Panc1 (cell line): ENCODE data around the gene MOV10. TPM values are rescaled to one million over a fixed set of nuclear protein-coding genes. Genes with fewer than 3 reads are reported as not detected.

Experiments used
- ATAC-seq: fragments of 200-7000 bp; cut with Tn5 transposase; 2 replicates; pipeline ENCODE4 v1.9.1; 2020; ENCODE audit warnings: mild to moderate bottlenecking, moderate library complexity
- BruUV-seq: library from RNA; stranded (reverse); fragments of 400-500 nt; replicated peaks from 2 replicates; lab custom pipeline; 2021; lab: Mats Ljungman, UMichigan
- CTCF ChIA-PET: fragments of 300-600 bp; sonication (Branson Sonifier 250); formaldehyde crosslinking; loops from one replicate; lab custom pipeline; 2022; ENCODE audit warnings: antibody characterized with exemption; lab: Charles Lee
- POLR2A ChIA-PET: fragments of 300-600 bp; sonication (Branson Sonifier 250); formaldehyde crosslinking; loops from one replicate; lab custom pipeline; 2022; ENCODE audit warnings: antibody characterized with exemption; lab: Charles Lee
- DNase-seq: peaks from one replicate; pipeline ENCODE4 v3.0.0-alpha.2; 2010; ENCODE audit warnings: low read depth, low spot score
- H3K27ac ChIP-seq: 2 replicates; pipeline ENCODE4 v1.5.1; 2011; ENCODE audit warnings: mild to moderate bottlenecking, low read length, inconsistent platforms
- H3K27me3 ChIP-seq: fragments of 200-500 bp; sonication (Bioruptor generic); 2 replicates; pipeline ENCODE4 v1.6.0; 2014; ENCODE audit warnings: low read length, inconsistent platforms; ENCODE audit not compliant: control insufficient read depth, insufficient read depth
- H3K36me3 ChIP-seq: fragments of 200-500 bp; sonication (Bioruptor generic); 2 replicates; pipeline ENCODE4 v1.5.1; 2014; ENCODE audit warnings: inconsistent platforms, mild to moderate bottlenecking, low read length, moderate library complexity; ENCODE audit not compliant: control insufficient read depth, insufficient read depth
- H3K4me1 ChIP-seq: 2 replicates; pipeline ENCODE4 v1.5.1; 2011; ENCODE audit warnings: inconsistent platforms, mild to moderate bottlenecking, low read length, moderate library complexity; ENCODE audit not compliant: control insufficient read depth, insufficient read depth
- H3K4me3 ChIP-seq, 2 experiments: 2 replicates each; pipeline ENCODE4 v1.5.1; 2011 to 2012; ENCODE audit warnings: low read depth in 2 of 2, low read length in 2 of 2, mild to moderate bottlenecking in 2 of 2, inconsistent platforms in 1 of 2, moderate library complexity in 1 of 2
- H3K9me3 ChIP-seq: fragments of 200-500 bp; sonication (Bioruptor generic); 2 replicates; pipeline ENCODE4 v1.5.1; 2014; ENCODE audit warnings: low read depth, mild to moderate bottlenecking, inconsistent platforms, low read length, moderate library complexity; ENCODE audit not compliant: control insufficient read depth, insufficient read depth
- POLR2AphosphoS5 ChIP-seq: IDR thresholded peaks from 2 replicates; pipeline ENCODE4 v1.6.1; 2012; ENCODE audit warnings: mild to moderate bottlenecking, low read depth, low read length, moderate library complexity
- SIN3A ChIP-seq: IDR thresholded peaks from 2 replicates; pipeline ENCODE4 v1.6.1; 2012; ENCODE audit warnings: low read depth, mild to moderate bottlenecking, low read length, moderate library complexity, borderline replicate concordance; ENCODE audit not compliant: insufficient read depth
- TCF7L2 ChIP-seq: IDR thresholded peaks from 2 replicates; pipeline ENCODE4 v1.6.1; 2011; ENCODE audit warnings: mild to moderate bottlenecking, low read depth, low read length, inconsistent platforms
- in situ Hi-C: cut with HindIII; loops from 2 replicates; pipeline ENCODE4 v1.10.0; 2016; ENCODE audit warnings: low sequenced_read_pairs, low pct_unique_long_range_greater_than_20kb
- intact Hi-C: fragments of 100-400 bp; cut with micrococcal nuclease; formaldehyde crosslinking; loops from one replicate; pipeline ENCODE4 v1.10.0; 2022; ENCODE audit not compliant: unreplicated experiment
- total RNA-seq: library from RNA; stranded (reverse); gene quantifications from one replicate; pipeline ENCODE4 v1.2.1, GENCODE V29; 2021; ENCODE audit not compliant: unreplicated experiment
- TF ChIP-seq, protein P1 (sequence below): fragments of 450-650 bp; IDR thresholded peaks from 2 replicates; pipeline ENCODE4 v1.5.1; 2017; ENCODE audit warnings: mild to moderate bottlenecking
- TF ChIP-seq, protein P2 (sequence below), 2 experiments: IDR thresholded peaks; 2 replicates each; pipeline ENCODE4 v1.6.1; 2011 to 2012; ENCODE audit warnings: low read depth in 2 of 2, control low read depth in 1 of 2, low read length in 1 of 2, mild to moderate bottlenecking in 1 of 2, moderate library complexity in 1 of 2; ENCODE audit not compliant: insufficient read depth in 1 of 2

The MOV10 gene
- total RNA-seq, 1 experiment from 2014 or later, result 106 TPM

DNA sequence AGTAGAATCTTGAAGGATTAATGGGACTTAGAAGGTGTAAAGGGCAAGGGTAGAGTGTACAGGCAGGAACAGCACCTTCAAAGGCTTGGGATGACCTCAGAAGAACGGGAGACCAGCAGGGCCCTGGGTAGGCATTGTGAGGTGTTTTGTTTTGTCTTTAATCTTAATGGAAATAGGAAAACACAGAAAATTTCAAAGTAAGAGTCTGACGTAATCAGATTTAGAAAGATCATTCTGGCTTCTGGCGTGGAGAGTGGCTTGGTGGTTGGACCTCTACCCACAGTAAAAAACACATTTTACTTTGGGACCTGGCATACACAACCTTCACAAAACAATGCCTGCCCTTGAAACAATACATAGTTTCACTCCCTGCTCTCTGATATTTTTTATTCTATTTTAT is 4.1 kb downstream of the MOV10 start:
- TF ChIP-seq, protein P1, sequence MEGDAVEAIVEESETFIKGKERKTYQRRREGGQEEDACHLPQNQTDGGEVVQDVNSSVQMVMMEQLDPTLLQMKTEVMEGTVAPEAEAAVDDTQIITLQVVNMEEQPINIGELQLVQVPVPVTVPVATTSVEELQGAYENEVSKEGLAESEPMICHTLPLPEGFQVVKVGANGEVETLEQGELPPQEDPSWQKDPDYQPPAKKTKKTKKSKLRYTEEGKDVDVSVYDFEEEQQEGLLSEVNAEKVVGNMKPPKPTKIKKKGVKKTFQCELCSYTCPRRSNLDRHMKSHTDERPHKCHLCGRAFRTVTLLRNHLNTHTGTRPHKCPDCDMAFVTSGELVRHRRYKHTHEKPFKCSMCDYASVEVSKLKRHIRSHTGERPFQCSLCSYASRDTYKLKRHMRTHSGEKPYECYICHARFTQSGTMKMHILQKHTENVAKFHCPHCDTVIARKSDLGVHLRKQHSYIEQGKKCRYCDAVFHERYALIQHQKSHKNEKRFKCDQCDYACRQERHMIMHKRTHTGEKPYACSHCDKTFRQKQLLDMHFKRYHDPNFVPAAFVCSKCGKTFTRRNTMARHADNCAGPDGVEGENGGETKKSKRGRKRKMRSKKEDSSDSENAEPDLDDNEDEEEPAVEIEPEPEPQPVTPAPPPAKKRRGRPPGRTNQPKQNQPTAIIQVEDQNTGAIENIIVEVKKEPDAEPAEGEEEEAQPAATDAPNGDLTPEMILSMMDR, result no peak
- TF ChIP-seq POLR2AphosphoS5 (no peak), TCF7L2 (no peak), SIN3A (no peak)
- TF ChIP-seq, protein P2, sequence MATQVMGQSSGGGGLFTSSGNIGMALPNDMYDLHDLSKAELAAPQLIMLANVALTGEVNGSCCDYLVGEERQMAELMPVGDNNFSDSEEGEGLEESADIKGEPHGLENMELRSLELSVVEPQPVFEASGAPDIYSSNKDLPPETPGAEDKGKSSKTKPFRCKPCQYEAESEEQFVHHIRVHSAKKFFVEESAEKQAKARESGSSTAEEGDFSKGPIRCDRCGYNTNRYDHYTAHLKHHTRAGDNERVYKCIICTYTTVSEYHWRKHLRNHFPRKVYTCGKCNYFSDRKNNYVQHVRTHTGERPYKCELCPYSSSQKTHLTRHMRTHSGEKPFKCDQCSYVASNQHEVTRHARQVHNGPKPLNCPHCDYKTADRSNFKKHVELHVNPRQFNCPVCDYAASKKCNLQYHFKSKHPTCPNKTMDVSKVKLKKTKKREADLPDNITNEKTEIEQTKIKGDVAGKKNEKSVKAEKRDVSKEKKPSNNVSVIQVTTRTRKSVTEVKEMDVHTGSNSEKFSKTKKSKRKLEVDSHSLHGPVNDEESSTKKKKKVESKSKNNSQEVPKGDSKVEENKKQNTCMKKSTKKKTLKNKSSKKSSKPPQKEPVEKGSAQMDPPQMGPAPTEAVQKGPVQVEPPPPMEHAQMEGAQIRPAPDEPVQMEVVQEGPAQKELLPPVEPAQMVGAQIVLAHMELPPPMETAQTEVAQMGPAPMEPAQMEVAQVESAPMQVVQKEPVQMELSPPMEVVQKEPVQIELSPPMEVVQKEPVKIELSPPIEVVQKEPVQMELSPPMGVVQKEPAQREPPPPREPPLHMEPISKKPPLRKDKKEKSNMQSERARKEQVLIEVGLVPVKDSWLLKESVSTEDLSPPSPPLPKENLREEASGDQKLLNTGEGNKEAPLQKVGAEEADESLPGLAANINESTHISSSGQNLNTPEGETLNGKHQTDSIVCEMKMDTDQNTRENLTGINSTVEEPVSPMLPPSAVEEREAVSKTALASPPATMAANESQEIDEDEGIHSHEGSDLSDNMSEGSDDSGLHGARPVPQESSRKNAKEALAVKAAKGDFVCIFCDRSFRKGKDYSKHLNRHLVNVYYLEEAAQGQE (IDR thresholded peaks at IDR 0.05; ENCODE audit: insufficient read depth in 1 of 2, low read depth in 2 of 2, low read length in 1 of 2), result no peak
- H3K27ac ChIP-seq, result no peak overlapping the region
- DNase-seq, result no peak
- no peak overlapping the region for H3K4me3 ChIP-seq
- no peaks in the 10 kb centered on the region for H3K9me3 ChIP-seq
- H3K36me3 ChIP-seq, result no peaks in the 10 kb centered on the region; the same call in 1 of the 2 replicates
- ChIA-PET POLR2A (no interaction called here), CTCF (no interaction called here)
- peaks cover 12% of the 10 kb centered on the region for H3K4me1 ChIP-seq
- H3K27me3 ChIP-seq, result no peaks in the 10 kb centered on the region
- ATAC-seq, result no peak
- BruUV-seq, result no TSS peak
- intact Hi-C loops, result no loop called here
- in situ Hi-C loops, result no loop called here

DNA sequence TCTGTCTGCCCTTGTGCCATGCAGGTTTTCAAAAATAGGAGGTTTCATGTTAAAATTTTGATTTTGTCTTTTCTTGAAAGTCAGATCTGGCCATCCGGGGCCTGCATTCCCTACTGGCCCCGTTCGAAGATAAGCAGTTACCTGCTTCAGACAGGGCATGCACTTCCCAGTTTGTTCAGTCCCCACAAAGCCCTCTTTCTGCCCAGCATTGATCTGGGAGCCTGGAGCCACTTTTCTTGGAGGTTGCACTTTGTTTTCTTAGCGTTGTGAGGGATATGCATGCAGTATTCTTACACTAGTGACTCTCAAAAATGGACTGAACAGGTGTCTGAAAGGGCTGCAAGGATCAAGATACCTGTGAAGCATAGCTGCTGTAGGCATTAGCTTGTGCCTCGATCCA is 11.5 kb downstream of the MOV10 start:
- DNase-seq (no peak), ATAC-seq (no peak)
- Histone ChIP-seq H3K4me3 (no peak overlapping the region), H3K27ac (no peak overlapping the region), H3K4me1 (no peaks in the 10 kb centered on the region), H3K36me3 (no peaks in the 10 kb centered on the region; the same call in 1 of the 2 replicates), H3K9me3 (no peaks in the 10 kb centered on the region), H3K27me3 (no peaks in the 10 kb centered on the region)
- intact Hi-C loops (no loop called here), in situ Hi-C loops (no loop called here)
- TF ChIP-seq, protein P2 (IDR thresholded peaks at IDR 0.05; ENCODE audit: insufficient read depth in 1 of 2, low read depth in 2 of 2, low read length in 1 of 2), result no peak
- TF ChIP-seq TCF7L2 (no peak), POLR2AphosphoS5 (no peak), SIN3A (no peak)
- TF ChIP-seq, protein P1, result no peak
- CTCF ChIA-PET, result no interaction called here
- TSS peak; percentile 44 for BruUV-seq
- POLR2A ChIA-PET, result no interaction called here
